BLaER1 (cell line): ENCODE measurements around the gene BCAR1.
A peak's percentile ranks its signal among the peaks of the same experiment; 100 is the strongest.

ENCODE experiments used
- H3K27ac ChIP-seq: shearing (Covaris generic); formaldehyde crosslinking; 2 replicates; pipeline ENCODE4 v1.8.1; 2022
- H3K27me3 ChIP-seq: shearing (Covaris generic); formaldehyde crosslinking; 2 replicates; pipeline ENCODE4 v1.8.1; 2022
- H3K36me3 ChIP-seq: shearing (Covaris generic); formaldehyde crosslinking; 2 replicates; pipeline ENCODE4 v1.8.1; 2022
- H3K4me1 ChIP-seq: shearing (Covaris generic); formaldehyde crosslinking; 2 replicates; pipeline ENCODE4 v1.8.1; 2022
- H3K4me2 ChIP-seq: shearing (Covaris generic); formaldehyde crosslinking; 2 replicates; pipeline ENCODE4 v1.8.1; 2022
- H3K4me3 ChIP-seq: shearing (Covaris generic); formaldehyde crosslinking; 2 replicates; pipeline ENCODE4 v1.8.1; 2022
- H3K9ac ChIP-seq: shearing (Covaris generic); formaldehyde crosslinking; 2 replicates; pipeline ENCODE4 v1.8.1; 2022
- H3K9me3 ChIP-seq: shearing (Covaris generic); formaldehyde crosslinking; 2 replicates; pipeline ENCODE4 v1.8.1; 2022
- H4K20me1 ChIP-seq: shearing (Covaris generic); formaldehyde crosslinking; 2 replicates; pipeline ENCODE4 v1.8.1; 2022
- Cebpa-rat ChIP-seq: shearing (Covaris generic); IDR thresholded peaks from 2 replicates; pipeline ENCODE4 v1.8.1; 2022

BCAR1 gene

DNA sequence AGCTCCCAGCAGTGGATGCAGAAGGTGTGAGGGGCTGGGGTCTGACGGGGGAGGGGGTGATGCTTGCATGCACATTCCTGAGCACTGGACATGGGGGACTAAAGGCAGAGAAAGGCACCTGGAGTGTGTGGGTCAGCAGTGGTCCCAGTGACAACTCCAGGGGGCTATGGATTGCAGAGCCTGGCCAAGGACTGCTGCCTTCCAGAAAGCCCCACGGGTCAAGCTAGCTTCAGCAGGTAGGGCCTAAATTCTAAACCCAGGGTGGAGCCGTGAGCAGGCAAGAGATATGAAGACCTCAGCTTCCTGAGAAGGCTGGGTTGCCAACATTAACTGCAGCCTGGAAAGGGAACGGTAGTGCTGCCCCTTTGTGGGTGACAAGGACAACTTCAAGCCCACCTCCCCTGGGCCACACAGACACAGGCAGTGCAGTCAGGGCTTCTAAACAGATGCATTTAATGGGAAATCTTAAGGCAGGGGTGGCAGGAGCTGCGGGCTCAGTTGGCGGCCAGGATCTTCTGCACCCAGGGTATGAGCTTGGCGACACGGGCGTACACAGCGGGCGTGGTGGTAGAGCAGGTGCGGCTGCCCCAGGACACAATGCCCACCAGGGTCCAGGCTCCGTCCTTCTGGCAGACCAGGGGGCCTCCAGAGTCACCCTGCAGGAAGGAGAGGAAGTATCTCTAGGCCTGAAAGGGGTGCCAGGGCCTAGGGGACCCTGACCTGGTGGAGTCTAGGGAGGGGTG, 47.6 kb downstream of the BCAR1 start:
- no peak for TF ChIP-seq Cebpa-rat
- H3K27ac ChIP-seq, result no peak overlapping the region

DNA sequence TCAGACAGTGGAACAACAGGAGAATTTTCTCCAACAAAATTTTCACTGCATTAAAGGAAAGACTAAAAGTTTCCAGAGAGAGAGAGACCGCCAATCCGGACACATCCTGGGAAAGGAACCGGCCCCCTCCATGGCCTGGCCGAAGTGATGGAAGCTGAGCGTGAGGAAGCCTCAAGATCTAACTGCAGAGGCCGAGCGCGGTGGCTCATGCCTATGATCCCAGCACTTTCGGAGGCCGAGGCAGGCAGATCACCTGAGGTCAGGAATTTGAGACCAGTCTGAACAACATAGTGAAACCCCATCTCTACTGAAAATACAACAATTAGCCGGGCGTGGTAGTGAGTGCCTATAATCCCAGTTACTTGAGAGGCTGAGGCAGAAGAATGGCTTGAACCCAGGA, 48.3 kb downstream of the BCAR1 start:
- H3K4me1 ChIP-seq, result peaks cover 24% of the 10 kb centered on the region
- no peak overlapping the region for H3K4me3 ChIP-seq
- no peaks in the 10 kb centered on the region for H3K36me3 ChIP-seq
- no peak overlapping the region for H3K27ac ChIP-seq
- no peaks in the 10 kb centered on the region for H3K9me3 ChIP-seq
- 0 out of 2 replicates have a peak, but pooled peaks cover 3% of the 10 kb centered on the region for H4K20me1 ChIP-seq
- TF ChIP-seq Cebpa-rat, result no peak
- H3K27me3 ChIP-seq, result 0 out of 2 replicates have a peak, but pooled peaks cover 2% of the 10 kb centered on the region
- H3K9ac ChIP-seq, result no peak overlapping the region
- H3K4me2 ChIP-seq, result no peak overlapping the region

More for the DNA sequence above, 47.6 kb downstream of the BCAR1 start:
- H3K4me3 ChIP-seq, result no peak overlapping the region
- no peaks in the 10 kb centered on the region for H4K20me1 ChIP-seq
- H3K9ac ChIP-seq, result no peak overlapping the region
- no peaks in the 10 kb centered on the region for H3K9me3 ChIP-seq
- H3K4me2 ChIP-seq, result peak overlapping the region; percentile 19
- H3K36me3 ChIP-seq, result no peaks in the 10 kb centered on the region
- no peaks in the 10 kb centered on the region for H3K27me3 ChIP-seq
- H3K4me1 ChIP-seq, result peaks cover 19% of the 10 kb centered on the region

DNA sequence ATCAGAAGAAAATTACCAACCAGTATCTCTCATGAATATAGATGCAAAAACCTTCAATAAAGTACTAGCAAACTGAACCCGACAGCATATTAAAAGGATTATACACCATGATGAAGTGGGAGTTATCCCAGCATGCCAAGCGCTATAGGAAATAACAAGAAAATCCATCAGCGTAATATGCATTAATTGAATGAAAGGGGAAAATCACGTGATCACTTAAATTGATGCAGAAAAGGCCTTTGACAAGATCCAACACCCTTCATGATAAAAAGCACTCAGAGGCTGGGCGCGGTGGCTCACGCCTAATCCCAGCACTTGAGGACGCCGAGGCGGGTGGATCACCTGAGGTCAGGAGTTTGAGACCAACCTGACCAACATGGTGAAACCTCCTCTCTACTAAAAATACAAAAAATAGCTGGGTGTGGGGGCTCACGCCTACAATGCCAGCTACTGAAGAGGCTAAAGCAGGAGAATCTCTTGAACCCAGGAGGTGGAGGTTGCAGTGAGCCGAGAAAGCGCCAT, 49.3 kb downstream of the BCAR1 start:
- H3K27ac ChIP-seq, result no peak overlapping the region
- no peak for TF ChIP-seq Cebpa-rat
- H3K27me3 ChIP-seq, result 0 out of 2 replicates have a peak, but pooled peaks cover 3% of the 10 kb centered on the region
- H3K4me3 ChIP-seq, result no peak overlapping the region
- no peak overlapping the region for H3K9ac ChIP-seq
- H3K36me3 ChIP-seq, result no peaks in the 10 kb centered on the region
- H3K4me2 ChIP-seq, result no peak overlapping the region
- peaks cover 34% of the 10 kb centered on the region for H3K4me1 ChIP-seq
- H3K9me3 ChIP-seq, result no peaks in the 10 kb centered on the region
- 0 out of 2 replicates have a peak, but pooled peaks cover 5% of the 10 kb centered on the region for H4K20me1 ChIP-seq

DNA sequence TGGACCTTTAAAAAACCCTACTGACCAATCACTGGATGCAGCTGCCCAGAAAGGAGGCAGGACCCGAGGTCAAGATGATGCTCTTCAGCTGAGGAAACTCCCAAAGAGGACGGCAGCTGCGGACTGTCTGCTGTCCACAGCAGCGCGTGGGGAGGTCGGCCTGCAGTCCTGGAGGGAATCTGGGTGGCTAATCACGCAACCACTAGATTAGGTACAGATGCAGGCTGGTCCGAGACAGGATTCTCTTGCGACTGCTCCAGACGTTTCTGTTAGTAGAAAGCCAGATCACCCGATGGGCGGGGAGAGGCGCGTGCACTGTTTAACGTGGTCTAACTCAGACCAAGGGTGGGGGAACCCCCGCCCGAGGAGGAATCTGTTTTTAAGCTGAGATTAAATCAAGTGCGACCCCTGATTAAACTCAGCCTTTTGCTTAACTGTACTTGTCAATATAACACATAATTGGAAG, 53.3 kb downstream of the BCAR1 start:
- Histone ChIP-seq H3K36me3 (no peaks in the 10 kb centered on the region), H3K4me3 (no peak overlapping the region), H3K4me1 (peaks cover 38% of the 10 kb centered on the region), H4K20me1 (0 out of 2 replicates have a peak, but pooled peaks cover 5% of the 10 kb centered on the region), H3K4me2 (peak overlapping the region; percentile 25), H3K27ac (no peak overlapping the region), H3K9me3 (no peaks in the 10 kb centered on the region), H3K27me3 (0 out of 2 replicates have a peak, but pooled peaks cover 3% of the 10 kb centered on the region), H3K9ac (no peak overlapping the region)
- no peak for TF ChIP-seq Cebpa-rat

DNA sequence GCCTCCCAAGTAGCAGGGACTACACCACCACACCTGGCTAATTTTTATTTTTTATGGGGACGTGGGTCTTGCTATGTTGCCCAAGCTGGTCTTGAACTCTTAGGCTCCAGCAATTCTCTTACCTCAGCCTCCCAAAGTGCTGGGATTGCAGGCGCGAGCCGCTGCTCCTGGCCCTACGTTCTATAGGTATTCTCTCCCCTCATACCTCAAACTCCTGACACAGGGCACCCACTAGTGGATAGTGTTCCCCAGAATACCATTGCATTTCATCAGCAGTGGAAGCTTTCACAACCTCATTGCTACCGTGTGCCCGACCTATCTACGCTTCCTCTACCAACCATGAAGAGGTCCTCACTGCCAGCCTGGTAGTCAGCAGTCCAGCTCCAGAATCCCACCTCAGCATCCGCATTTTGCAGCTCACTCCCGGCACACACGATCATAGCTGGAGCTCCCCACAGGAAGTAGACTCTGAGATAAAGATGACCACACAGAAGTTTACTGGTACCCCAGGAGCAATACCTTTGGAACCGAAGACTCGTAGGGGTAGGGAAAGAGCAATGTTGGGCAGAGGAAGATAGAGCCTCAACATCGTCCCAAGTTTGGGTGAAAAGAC, 53.8 kb downstream of the BCAR1 start:
- Histone ChIP-seq H3K4me2 (peak overlapping the region; percentile 25), H3K9ac (no peak overlapping the region), H4K20me1 (0 out of 2 replicates have a peak, but pooled peaks cover 5% of the 10 kb centered on the region), H3K27ac (no peak overlapping the region), H3K36me3 (no peaks in the 10 kb centered on the region), H3K4me3 (no peak overlapping the region), H3K9me3 (no peaks in the 10 kb centered on the region), H3K27me3 (0 out of 2 replicates have a peak, but pooled peaks cover 3% of the 10 kb centered on the region), H3K4me1 (peaks cover 38% of the 10 kb centered on the region)
- no peak for TF ChIP-seq Cebpa-rat

DNA sequence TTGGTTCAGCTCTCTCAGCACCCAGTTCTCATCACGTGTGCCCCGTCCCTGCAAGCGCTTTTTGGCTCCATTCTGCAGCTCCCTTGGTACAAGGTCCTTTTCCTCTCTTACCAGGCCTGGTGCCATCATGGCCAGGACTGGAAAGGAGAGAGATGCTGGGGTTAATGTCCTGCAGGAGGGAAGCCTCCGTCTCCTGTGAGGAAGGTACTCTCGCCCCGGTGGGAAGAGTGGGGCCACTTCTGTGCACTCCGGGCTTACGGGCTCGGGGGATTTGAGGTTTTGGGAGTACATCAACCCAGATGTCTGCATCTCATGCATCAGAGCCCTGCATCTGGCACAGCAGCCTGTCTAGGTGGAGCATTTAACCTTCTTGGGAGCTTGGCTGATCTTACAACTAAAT, 54.6 kb downstream of the BCAR1 start:
- Histone ChIP-seq H3K27ac (no peak overlapping the region), H3K4me2 (peak overlapping the region; percentile 25), H3K36me3 (no peaks in the 10 kb centered on the region), H3K4me1 (peaks cover 42% of the 10 kb centered on the region), H3K9ac (no peak overlapping the region), H3K4me3 (no peak overlapping the region), H4K20me1 (0 out of 2 replicates have a peak, but pooled peaks cover 5% of the 10 kb centered on the region), H3K27me3 (0 out of 2 replicates have a peak, but pooled peaks cover 3% of the 10 kb centered on the region), H3K9me3 (no peaks in the 10 kb centered on the region)
- TF ChIP-seq Cebpa-rat, result no peak

DNA sequence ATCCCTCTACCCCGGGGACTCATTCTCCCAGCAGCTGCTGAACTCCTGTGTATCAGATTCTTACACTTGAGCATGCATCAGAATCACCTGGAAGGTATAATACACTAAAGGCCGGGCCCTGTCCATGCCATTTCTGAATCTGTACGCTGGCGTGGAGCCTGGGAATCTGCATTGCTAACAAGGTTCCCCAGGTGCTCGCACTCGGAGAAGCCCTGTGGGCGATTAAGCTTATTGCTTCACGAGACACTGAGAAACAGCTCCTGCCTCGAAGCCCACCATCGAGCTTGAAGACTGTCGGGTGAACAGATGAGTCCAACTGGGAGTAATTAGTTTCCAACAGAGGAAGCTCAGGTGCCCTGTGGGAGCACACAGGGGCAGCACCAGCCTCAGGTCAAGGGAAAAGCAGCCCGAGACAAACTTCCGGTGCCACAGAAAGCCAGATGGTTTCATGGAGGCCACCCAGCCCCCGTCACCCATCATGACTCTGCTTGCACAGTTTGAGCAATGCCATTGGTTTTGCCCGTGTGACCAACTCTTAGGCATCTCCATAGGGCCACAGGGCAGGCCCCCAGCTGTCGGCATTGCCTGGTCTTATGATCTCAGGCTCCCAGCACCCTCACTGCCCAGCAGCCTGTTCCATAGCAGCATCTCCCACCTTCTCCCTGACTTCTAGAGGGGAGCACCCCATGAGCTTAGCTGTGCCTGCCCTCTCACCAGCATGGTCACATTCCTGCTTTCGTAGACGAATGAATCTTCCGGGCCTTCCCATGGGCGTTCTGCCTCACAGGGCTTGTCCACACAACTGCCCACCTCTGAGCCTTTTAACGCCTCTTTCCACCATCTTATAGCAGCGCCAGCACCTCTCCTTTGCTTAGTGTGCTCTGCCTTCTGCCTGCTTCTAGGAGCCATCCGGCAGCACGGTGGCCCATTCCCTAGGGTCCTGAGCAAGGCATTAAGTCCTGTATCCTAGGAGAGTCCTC, 55.3 kb downstream of the BCAR1 start:
- peaks cover 37% of the 10 kb centered on the region for H3K4me1 ChIP-seq
- no peaks in the 10 kb centered on the region for H3K9me3 ChIP-seq
- 0 out of 2 replicates have a peak, but pooled peaks cover 3% of the 10 kb centered on the region for H3K27me3 ChIP-seq
- no peak for TF ChIP-seq Cebpa-rat
- H3K27ac ChIP-seq, result no peak overlapping the region
- H3K36me3 ChIP-seq, result no peaks in the 10 kb centered on the region
- no peak overlapping the region for H3K9ac ChIP-seq
- no peak overlapping the region for H3K4me3 ChIP-seq
- H3K4me2 ChIP-seq, result peak overlapping the region; percentile 25
- H4K20me1 ChIP-seq, result 0 out of 2 replicates have a peak, but pooled peaks cover 5% of the 10 kb centered on the region

DNA sequence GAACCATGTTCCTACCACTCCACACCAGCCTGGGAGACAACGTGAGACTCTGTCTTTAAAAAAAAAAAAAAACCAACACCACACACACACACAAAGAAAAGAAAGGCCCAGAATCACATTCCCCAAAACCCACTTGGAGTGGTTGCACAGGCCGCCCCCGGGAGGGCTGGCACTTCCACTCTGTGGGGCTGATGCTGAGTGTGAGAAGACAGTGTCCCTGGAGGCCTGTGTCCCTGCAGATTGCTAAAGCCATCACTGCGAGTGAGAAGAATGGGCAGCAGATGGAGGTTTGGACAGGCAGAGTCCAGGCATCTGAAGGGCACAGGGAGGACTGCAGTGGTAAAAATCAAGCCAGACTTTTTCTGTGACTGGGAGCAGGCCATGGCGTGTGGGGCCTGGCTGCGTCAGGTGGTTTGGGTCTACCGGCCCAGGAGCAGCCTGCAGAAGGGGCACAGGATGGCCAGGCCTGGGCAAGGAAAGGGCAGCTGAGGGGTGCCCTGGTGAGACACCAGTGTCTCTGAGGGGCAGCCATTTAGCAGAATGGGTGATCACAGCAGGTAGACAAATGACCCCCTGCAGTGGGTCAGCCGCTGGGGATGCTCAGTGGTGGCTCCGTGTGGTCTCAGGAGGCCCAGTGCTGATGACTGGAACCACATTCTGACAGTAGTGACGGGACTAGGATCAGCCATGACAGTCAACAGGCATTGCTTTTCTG, 57.5 kb downstream of the BCAR1 start:
- no peak overlapping the region for H3K27ac ChIP-seq
- H3K4me1 ChIP-seq, result peaks cover 32% of the 10 kb centered on the region
- H3K36me3 ChIP-seq, result no peaks in the 10 kb centered on the region
- H3K4me3 ChIP-seq, result no peak overlapping the region
- TF ChIP-seq Cebpa-rat, result no peak
- 0 out of 2 replicates have a peak, but pooled peaks cover 5% of the 10 kb centered on the region for H4K20me1 ChIP-seq
- H3K27me3 ChIP-seq, result 0 out of 2 replicates have a peak, but pooled peaks cover 3% of the 10 kb centered on the region
- H3K9ac ChIP-seq, result no peak overlapping the region
- H3K9me3 ChIP-seq, result no peaks in the 10 kb centered on the region
- H3K4me2 ChIP-seq, result no peak overlapping the region

DNA sequence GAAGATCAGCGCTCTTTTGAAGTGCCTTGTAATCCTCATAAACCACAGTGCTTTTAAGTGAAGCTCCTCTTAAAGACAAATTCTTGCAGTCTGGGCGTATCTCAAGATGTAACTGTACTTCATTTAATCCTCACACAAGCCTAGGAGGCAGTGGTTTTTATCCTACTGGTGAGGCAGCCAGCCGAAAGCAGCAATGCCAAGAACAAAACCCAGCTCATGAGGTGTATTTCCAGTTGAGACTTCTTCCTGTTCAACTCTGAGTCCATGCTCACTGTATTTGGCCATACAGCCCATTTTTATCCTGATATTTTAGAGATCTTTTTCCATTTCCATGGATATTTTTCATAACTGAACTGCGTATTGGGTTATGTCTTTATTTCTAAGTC, 58.2 kb downstream of the BCAR1 start:
- peaks cover 29% of the 10 kb centered on the region for H3K4me1 ChIP-seq
- TF ChIP-seq Cebpa-rat, result no peak
- H3K9me3 ChIP-seq, result no peaks in the 10 kb centered on the region
- no peak overlapping the region for H3K4me3 ChIP-seq
- H3K9ac ChIP-seq, result no peak overlapping the region
- 0 out of 2 replicates have a peak, but pooled peaks cover 3% of the 10 kb centered on the region for H3K27me3 ChIP-seq
- H4K20me1 ChIP-seq, result 0 out of 2 replicates have a peak, but pooled peaks cover 3% of the 10 kb centered on the region
- H3K4me2 ChIP-seq, result no peak overlapping the region
- no peak overlapping the region for H3K27ac ChIP-seq
- no peaks in the 10 kb centered on the region for H3K36me3 ChIP-seq
